HepG2 (cell line): ENCODE results near the gene MYO19. TPM values are rescaled to one million over a fixed set of nuclear protein-coding genes. Genes with fewer than 3 reads are reported as not detected.

ENCODE experiments used
- ATAC-seq: fragments of 200-7000 bp; cut with Tn5 transposase; 3 replicates; pipeline ENCODE4 v1.9.1; 2020; ENCODE audit warnings: mild to moderate bottlenecking, moderate library complexity
- BruUV-seq: library from RNA; stranded (reverse); fragments of 400-500 nt; replicated peaks from 2 replicates; lab custom pipeline; 2021; lab: Mats Ljungman, UMichigan
- CTCF ChIA-PET: fragments of 300-600 bp; formaldehyde crosslinking; extraction: SDS; loops from one replicate; lab custom pipeline; 2021; ENCODE audit warnings: low total read pairs, inconsistent platforms, low intra/inter-chr PET ratio; lab: Yijun Ruan, JAX
- POLR2A ChIA-PET: fragments of 350-600 bp; sonication (Branson Sonifier 250); formaldehyde crosslinking; loops from one replicate; lab custom pipeline; 2020; ENCODE audit warnings: antibody characterized with exemption, inconsistent platforms; lab: Yijun Ruan, JAX
- DNase-seq: peaks from one replicate; pipeline ENCODE4 v3.0.0-alpha.2; 2015; ENCODE audit warnings: low spot score
- FAIRE-seq: peaks from 3 replicates; lab custom pipeline; 2011; peaks lifted over from hg19 to GRCh38; lab: Jason Lieb, UNC
- H2AFZ ChIP-seq: one replicate; pipeline ENCODE4 v1.6.1; 2011; ENCODE audit warnings: low read length, inconsistent platforms
- H3K27ac ChIP-seq: fragments of 300-600 bp; 3 replicates; pipeline ENCODE4 v1.8.0; 2011; ENCODE audit warnings: mixed run types, mild to moderate bottlenecking, mixed read lengths, low read length, inconsistent platforms; ENCODE audit not compliant: insufficient read depth; ENCODE audit errors: extremely low read length
- H3K27me3 ChIP-seq, 2 experiments: fragments of 200-600 bp in 1 of 2; 2 replicates in 1 of 2; 3 replicates in 1 of 2; pipeline versions ENCODE4 v1.6.0 to v1.8.0; 2011; ENCODE audit warnings: low read length in 2 of 2, mild to moderate bottlenecking in 2 of 2, moderate library complexity in 2 of 2, inconsistent platforms in 1 of 2; ENCODE audit not compliant: insufficient read depth in 2 of 2, control insufficient read depth in 1 of 2
- H3K36me3 ChIP-seq, 2 experiments: fragments of 200-600 bp in 1 of 2; replicated peaks in 1 of 2; 2 replicates in 1 of 2; 3 replicates in 1 of 2; pipeline versions ENCODE4 v1.5.1 to v1.8.0; 2011; ENCODE audit warnings: low read length in 2 of 2, inconsistent platforms in 1 of 2; ENCODE audit not compliant: insufficient read depth in 2 of 2, control insufficient read depth in 1 of 2
- H3K4me1 ChIP-seq: 2 replicates; pipeline ENCODE4 v1.5.1; 2012; ENCODE audit warnings: low read length, inconsistent platforms; ENCODE audit not compliant: insufficient read depth
- H3K4me2 ChIP-seq: 2 replicates; pipeline ENCODE4 v1.6.0; 2011; ENCODE audit warnings: low read depth, low read length, inconsistent platforms
- H3K4me3 ChIP-seq, 3 experiments: fragments of 200-600 bp in 1 of 3; sonication (generic), shearing (Covaris generic) in 1 of 3; replicated peaks in 1 of 3; 2 replicates each; pipeline ENCODE4 v1.5.1; 2011 to 2016; ENCODE audit warnings: low read length in 3 of 3, inconsistent platforms in 2 of 3, low read depth in 2 of 3, mild to moderate bottlenecking in 2 of 3, control low read depth in 1 of 3, mixed read lengths in 1 of 3; ENCODE audit not compliant: insufficient read depth in 1 of 3
- H3K79me2 ChIP-seq: one replicate; pipeline ENCODE4 v1.6.1; 2011; ENCODE audit warnings: low read length, inconsistent platforms; ENCODE audit not compliant: insufficient read depth
- H3K9ac ChIP-seq: 2 replicates; pipeline ENCODE4 v1.6.0; 2011; ENCODE audit warnings: mild to moderate bottlenecking, low read depth, low read length, inconsistent platforms; ENCODE audit not compliant: insufficient read depth
- H3K9me3 ChIP-seq: 2 replicates; pipeline ENCODE4 v1.5.1; 2012; ENCODE audit warnings: mild to moderate bottlenecking, low read length
- H4K20me1 ChIP-seq: 2 replicates; pipeline ENCODE4 v1.6.0; 2011; ENCODE audit warnings: inconsistent platforms, mild to moderate bottlenecking, low read length, moderate library complexity; ENCODE audit not compliant: insufficient read depth
- GATAD2A ChIP-seq: IDR thresholded peaks from 2 replicates; pipeline ENCODE4 v1.6.1; 2016
- GLI4 ChIP-seq: sonication (generic); formaldehyde crosslinking; IDR thresholded peaks from 2 replicates; pipeline ENCODE4 v1.5.1; 2020; ENCODE audit warnings: missing genetic modification reagents, mild to moderate bottlenecking, moderate library complexity, borderline replicate concordance
- HMGXB3 ChIP-seq: sonication (generic); formaldehyde crosslinking; IDR thresholded peaks from 2 replicates; pipeline ENCODE4 v1.4.0; 2020; ENCODE audit warnings: missing genetic modification reagents, borderline replicate concordance
- KLF12 ChIP-seq: sonication (generic); formaldehyde crosslinking; IDR thresholded peaks from 2 replicates; pipeline ENCODE4 v1.4.0; 2020; ENCODE audit warnings: missing genetic modification reagents, borderline replicate concordance
- MAFK ChIP-seq, 2 experiments: IDR thresholded peaks in 1 of 2; conservative IDR thresholded peaks in 1 of 2; 2 replicates each; pipeline ENCODE4 v1.6.1; 2011; ENCODE audit warnings: improper control_type of control experiment in 2 of 2, low read length in 2 of 2
- NONO ChIP-seq, 2 experiments: fragments of 450-650 bp in 1 of 2; sonication (generic) in 1 of 2; formaldehyde crosslinking in 1 of 2; IDR thresholded peaks in 1 of 2; conservative IDR thresholded peaks in 1 of 2; 2 replicates each; pipeline versions ENCODE4 v1.6.1 to v1.8.0; 2017 to 2022; ENCODE audit warnings: mild to moderate bottlenecking in 1 of 2, missing genetic modification reagents in 1 of 2, moderate library complexity in 1 of 2
- PRDM10 ChIP-seq: sonication (generic); formaldehyde crosslinking; IDR thresholded peaks from 2 replicates; pipeline ENCODE4 v1.4.0; 2020; ENCODE audit warnings: low read depth, missing genetic modification reagents
- ZFP36L1 ChIP-seq: sonication (generic); formaldehyde crosslinking; IDR thresholded peaks from 2 replicates; pipeline ENCODE4 v1.8.0; 2022; ENCODE audit warnings: mild to moderate bottlenecking, missing genetic modification reagents, moderate library complexity
- ZNF713 ChIP-seq: sonication (generic); formaldehyde crosslinking; IDR thresholded peaks from 2 replicates; pipeline ENCODE4 v1.4.0; 2020; ENCODE audit warnings: mild to moderate bottlenecking, missing genetic modification reagents
- in situ Hi-C: cut with HindIII; loops from 2 replicates; pipeline ENCODE4 v1.10.0; 2017; ENCODE audit warnings: low pct_unique_long_range_greater_than_20kb; ENCODE audit not compliant: extremely low pct_ligation_motif_present
- intact Hi-C: fragments of 100-400 bp; cut with micrococcal nuclease; formaldehyde crosslinking; loops from one replicate; pipeline ENCODE4 v1.10.0; 2022; ENCODE audit not compliant: unreplicated experiment
- polyA plus RNA-seq, 8 experiments: library from polyadenylated mRNA; depleted of rRNA in 3 of 8; stranded (reverse) in 7 of 8; unstranded in 1 of 8; fragments of >200 nt; fragmentation: Illumina TruSeq in 4 of 8; extraction: Trizol in 4 of 8; gene quantifications; 2 replicates each; pipeline versions ENCODE4 v1.2.1 to v1.2.3, GENCODE V29; 2011 to 2016; ENCODE audit warnings: low read depth in 4 of 8, missing spikeins in 1 of 8, mixed read lengths in 1 of 8; ENCODE audit not compliant: insufficient read depth in 1 of 8
- total RNA-seq, 5 experiments: library from RNA; depleted of rRNA; stranded (reverse); fragments of >200 nt; fragmentation: Illumina TruSeq; extraction: Trizol; gene quantifications; 2 replicates each; pipeline ENCODE4 v1.2.3, GENCODE V29; 2016; ENCODE audit warnings: low read depth in 1 of 5
- TF ChIP-seq, protein P1 (sequence below): sonication (generic); formaldehyde crosslinking; IDR thresholded peaks from 2 replicates; pipeline ENCODE4 v1.9.0; 2022; ENCODE audit warnings: low read depth, missing genetic modification reagents
- TF ChIP-seq, protein P2 (sequence below): sonication (generic); formaldehyde crosslinking; IDR thresholded peaks from 2 replicates; pipeline ENCODE4 v1.5.0; 2020; ENCODE audit warnings: missing genetic modification reagents

MYO19 gene
- total and polyA plus RNA-seq, 2 of the 13 experiments (the other 11 are each of a cell fraction or from before 2014, with no cell fraction given) = 75.7 to 82.3 TPM

DNA sequence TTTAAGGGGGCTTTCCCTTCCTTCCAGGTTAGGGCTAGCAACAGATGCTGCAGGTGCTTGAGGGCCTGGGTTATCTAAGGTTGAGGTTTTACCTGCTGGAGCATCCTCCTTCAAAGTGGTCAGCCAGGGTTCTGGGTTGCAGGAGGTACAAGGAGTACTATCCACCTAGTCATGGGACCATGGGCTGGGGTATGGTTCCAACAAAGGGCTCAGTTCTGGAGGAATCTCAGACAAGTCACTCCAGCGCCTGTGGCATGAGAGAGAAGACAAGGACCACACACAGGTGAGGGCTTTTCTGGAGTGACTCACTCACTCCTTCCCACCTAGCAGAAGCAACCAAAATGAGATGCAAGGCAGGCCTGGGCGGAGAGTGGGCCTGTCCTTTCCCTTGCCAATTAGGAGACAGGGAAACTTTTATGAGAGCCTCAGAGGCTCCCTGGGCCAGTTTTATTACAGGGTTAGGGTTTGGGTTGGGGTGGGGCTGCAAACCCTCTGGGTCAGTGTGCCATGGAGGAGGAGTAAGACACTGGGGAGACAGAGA lies 2.2 kb downstream of the MYO19 start (continued):
- TF ChIP-seq HMGXB3 (CRISPR knock-in tag) = no peak
- TF ChIP-seq, protein P1, sequence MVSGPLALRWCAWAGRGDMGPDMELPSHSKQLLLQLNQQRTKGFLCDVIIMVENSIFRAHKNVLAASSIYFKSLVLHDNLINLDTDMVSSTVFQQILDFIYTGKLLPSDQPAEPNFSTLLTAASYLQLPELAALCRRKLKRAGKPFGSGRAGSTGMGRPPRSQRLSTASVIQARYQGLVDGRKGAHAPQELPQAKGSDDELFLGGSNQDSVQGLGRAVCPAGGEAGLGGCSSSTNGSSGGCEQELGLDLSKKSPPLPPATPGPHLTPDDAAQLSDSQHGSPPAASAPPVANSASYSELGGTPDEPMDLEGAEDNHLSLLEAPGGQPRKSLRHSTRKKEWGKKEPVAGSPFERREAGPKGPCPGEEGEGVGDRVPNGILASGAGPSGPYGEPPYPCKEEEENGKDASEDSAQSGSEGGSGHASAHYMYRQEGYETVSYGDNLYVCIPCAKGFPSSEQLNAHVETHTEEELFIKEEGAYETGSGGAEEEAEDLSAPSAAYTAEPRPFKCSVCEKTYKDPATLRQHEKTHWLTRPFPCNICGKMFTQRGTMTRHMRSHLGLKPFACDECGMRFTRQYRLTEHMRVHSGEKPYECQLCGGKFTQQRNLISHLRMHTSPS (CRISPR knock-in tag) = no peak
- no peak for TF ChIP-seq ZFP36L1
- no peak for TF ChIP-seq ZNF713

GRCh38 chr17:36529121-36529520 lies 5.5 kb downstream of the MYO19 start:
- ChIA-PET POLR2A (no interaction called here), CTCF (no interaction called here)
- BruUV-seq = no TSS peak
- DNase-seq (no peak), FAIRE-seq (no peak), ATAC-seq (no peak)
- Histone ChIP-seq H3K27me3 (no peaks in the 10 kb centered on the region), H3K4me1 (peaks cover 20% of the 10 kb centered on the region), H4K20me1 (no peaks in the 10 kb centered on the region), H3K4me2 (no peak overlapping the region), H3K79me2 (peaks cover 13% of the 10 kb centered on the region), H3K9ac (no peak overlapping the region), H3K4me3 (no peak overlapping the region), H2AFZ (no peak overlapping the region), H3K27ac (no peak overlapping the region), H3K36me3 (peaks cover 30 to 72% of the 10 kb centered on the region in 2 experiments), H3K9me3 (no peaks in the 10 kb centered on the region)
- intact Hi-C loops (no loop called here), in situ Hi-C loops (no loop called here)
- no peak for TF ChIP-seq NONO (IDR thresholded peaks at IDR 0.05)
- TF ChIP-seq NONO (CRISPR knock-in tag; conservative IDR thresholded peaks at IDR 0.05) = no peak
- TF ChIP-seq, protein P2, sequence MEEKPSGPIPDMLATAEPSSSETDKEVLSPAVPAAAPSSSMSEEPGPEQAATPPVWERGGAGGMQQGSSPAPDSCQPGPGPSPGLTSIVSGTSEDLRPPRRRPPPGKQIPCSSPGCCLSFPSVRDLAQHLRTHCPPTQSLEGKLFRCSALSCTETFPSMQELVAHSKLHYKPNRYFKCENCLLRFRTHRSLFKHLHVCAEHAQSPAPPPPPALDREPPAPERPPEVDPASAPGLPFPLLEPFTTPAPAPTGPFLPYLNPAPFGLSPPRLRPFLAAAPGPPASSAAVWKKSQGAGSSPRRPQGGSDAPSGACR (CRISPR knock-in tag) = no peak
- TF ChIP-seq KLF12 (CRISPR knock-in tag) = no peak
- no peak for TF ChIP-seq MAFK (conservative IDR thresholded peaks at IDR 0.05 in 1 of 2, IDR thresholded peaks at IDR 0.05 in 1 of 2; ENCODE audit: low read length in 2 of 2)
- TF ChIP-seq GLI4 = no peak
- no peak for TF ChIP-seq PRDM10 (CRISPR knock-in tag)
- TF ChIP-seq GATAD2A = no peak
